NCI-H2196 treated with DMSO at 0.1 percent for 48 hours (cell line): Measurements from ENCODE around the gene BRAF.
"Not testable (repeated sequence)": the region's sequence is repeated elsewhere in the genome, so short reads cannot be mapped to it uniquely, and the experiment has no call there.

Experiments used
- DNase-seq: peaks from one replicate; lab custom pipeline; 2025; ENCODE audit not compliant: unreplicated experiment; lab: John Stamatoyannopoulos, UW

Gene BRAF

DNA sequence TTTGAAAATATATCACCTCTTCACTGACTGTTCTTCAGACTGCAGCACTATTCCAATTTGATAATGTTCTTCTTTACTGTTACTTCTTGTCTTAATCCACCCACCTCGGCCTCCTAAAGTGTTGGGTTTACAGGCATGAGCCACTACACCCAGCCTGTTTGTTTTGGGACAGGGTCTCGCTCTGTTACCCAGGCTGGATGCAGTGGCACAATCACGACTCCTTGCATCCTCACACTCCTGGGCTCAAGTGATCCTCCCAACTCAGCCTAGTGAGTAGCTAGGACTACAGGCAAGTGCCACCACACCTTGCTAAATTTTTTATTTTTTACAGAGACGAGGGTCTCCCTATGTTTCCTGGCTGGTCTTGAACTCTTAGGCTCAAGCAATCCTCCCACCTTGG lies 150.4 kb downstream of the BRAF start:
- DNase-seq: no peak

DNA sequence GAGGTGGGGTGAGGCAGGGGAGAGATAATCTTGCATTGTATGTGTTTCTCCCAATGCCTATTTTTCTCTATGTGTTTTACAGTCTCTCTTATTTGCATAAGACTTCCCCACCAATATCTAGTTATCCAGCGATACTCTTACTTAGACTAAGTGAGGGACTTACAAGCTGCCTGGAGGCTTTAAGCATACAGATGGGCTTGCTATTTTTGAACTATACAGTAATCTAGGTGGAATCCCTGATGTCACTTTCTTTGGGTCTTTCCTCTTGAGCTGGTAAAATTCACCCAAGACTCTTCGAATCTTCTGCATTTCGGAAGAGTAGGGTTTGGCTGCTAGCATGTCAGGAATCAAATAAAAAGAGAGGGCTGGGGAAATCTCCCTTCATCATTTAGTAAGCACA lies 151.6 kb downstream of the BRAF start:
- no peak for DNase-seq

DNA sequence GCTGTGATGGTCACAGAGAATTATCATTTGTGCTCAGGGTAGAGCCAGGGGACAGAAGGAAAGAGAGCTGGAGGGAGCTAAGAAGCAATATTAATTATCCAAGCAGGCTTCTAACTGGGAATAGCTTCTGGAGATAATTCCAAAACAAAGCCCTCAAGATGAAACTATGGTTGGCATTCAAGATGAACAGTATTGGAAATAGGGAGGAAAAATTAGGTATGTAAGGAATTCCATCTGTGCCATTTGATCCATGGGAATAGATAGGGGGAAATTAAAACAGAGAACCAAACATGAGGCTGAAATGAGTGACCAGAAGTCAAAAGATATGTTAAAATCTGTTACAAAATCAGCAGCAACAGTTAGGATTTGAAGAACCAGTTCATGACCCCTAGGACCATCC lies 152.9 kb downstream of the BRAF start:
- DNase-seq: no peak

DNA sequence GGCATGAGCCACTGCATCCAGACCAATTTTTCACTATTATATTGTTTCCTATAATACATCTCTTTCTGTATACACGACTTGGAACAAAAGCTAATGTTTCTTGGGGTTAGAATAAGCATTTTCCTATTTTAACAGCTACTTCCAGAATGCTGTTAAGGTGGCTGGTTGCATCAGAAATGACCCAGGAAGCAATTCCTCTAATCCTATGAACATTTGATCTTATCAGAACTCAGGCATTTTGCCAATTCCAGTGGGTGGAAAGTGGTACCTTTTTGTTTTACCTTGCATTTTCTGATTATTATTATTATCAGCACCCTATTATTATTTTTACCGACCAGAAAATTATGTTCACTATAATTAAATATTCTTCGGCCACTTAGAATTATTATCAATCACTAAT lies 154.9 kb downstream of the BRAF start:
- DNase-seq: no peak

DNA sequence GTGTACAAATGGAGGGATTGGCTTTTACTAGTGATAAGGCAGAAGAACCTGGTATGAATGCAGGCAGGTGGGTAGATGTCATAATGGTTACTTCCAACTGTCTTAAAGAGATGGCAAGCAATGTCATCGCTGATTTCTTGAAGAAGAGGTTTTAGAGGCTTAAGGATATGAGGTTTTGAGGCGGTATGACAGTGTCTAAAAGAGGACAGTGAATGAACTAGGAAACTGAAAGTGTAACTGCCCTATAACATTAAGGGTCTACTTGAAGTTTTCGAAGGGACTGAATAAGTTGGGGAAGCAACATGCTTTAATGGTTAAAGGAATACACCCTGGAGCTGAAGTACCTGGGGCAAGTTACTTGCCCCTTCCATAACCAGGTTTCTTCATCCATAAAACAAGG lies 157.3 kb downstream of the BRAF start:
- no peak for DNase-seq

DNA sequence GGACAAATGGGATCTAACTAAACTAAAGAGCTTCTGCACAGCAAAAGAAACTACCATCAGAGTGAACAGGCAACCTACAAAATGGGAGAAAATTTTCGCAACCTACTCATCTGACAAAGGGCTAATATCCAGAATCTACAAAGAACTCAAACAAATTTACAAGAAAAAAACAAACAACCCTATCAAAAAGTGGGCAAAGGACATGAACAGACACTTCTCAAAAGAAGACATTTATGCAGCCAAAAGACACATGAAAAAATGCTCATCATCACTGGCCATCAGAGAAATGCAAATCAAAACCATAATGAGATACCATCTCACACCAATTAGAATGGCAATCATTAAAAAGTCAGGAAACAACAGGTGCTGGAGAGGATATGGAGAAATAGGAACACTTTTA lies 159.3 kb downstream of the BRAF start:
- not testable (repeated sequence) for DNase-seq

DNA sequence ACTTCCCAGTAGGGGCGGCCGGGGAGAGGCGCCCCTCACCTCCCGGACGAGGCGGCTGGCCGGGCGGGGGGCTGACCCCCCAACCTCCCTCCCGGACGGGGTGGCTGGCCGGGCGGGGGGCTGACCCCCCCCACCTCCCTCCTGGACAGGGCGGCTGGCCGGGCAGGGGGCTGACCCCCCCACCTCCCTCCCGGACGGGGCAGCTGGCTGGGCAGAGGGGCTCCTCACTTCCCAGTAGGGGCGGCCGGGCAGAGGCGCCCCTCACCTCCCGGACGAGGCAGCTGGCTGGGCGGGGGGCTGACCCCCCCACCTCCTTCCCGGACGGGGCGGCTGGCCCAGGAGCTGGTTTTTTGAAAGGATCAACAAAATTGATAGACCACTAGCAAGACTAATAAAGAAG lies 161.6 kb downstream of the BRAF start:
- DNase-seq: not testable (repeated sequence)

DNA sequence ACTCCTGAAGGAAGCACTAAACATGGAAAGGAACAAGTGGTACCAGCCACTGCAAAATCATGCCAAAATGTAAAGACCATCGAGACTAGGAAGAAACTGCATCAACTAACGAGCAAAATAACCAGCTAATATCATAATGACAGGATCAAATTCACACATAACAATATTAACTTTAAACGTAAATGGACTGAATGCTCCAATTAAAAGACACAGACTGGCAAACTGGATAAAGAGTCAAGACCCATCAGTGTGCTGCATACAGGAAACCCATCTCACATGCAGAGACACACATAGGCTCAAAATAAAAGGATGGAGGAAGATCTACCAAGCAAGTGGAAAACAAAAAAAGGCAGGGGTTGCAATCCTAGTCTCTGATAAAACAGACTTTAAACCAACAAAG lies 163.4 kb downstream of the BRAF start:
- not testable (repeated sequence) for DNase-seq

DNA sequence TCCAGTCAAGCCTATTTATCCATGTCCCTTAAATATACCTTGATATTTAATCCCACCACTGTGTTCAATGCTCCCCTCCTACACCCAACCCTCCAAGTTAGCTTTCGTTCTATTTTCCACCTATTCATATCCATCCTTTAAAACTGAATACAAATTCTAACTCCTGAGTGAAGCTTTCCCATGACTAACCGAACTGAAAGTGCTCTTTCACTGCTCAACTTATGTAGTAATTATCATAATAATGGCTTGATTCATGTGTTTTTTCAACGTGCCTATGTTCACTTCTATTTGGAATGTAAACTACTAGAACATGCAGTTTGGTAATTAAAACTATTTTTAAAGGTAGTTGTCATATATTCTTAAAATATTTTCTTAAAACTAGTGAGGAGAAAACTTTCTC lies 170.2 kb downstream of the BRAF start:
- DNase-seq: no peak

DNA sequence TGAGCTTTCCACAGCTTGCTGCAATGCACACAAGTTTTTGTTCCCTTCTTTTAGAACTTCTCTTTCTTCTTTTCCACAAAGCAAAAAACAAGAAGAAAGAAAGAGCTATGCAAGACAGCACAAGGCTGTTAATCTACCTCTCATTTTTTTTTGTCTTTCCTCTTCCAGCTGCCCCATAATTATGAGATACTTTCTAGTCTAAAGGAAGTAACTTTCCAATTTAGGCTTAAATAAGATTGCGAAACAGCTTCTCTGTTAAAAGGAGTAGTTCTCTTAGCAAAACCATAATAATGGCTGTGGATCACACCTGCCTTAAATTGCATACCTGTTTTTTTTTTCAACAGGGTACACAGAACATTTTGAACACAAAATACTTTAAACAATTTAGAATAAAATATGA lies 172.2 kb downstream of the BRAF start:
- no peak for DNase-seq

DNA sequence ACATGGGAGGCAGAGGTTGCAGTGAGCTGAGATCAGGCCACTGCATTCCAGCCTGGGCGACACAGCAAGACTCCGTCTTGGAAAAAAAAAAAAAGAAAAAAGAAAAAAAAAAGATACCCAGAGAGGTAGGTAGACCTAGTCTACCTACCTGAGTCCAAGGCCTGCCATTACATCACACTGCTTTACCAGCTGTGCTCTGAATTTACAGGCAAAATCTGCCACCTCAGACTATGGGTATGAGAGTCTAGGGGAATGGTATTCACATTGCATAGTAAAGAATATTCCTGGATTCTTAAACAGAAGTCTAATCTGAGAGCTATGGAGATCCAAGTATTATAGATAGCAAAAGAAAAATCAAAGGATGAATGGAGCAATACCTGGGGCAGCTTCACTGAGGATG lies 178.0 kb downstream of the BRAF start:
- no peak for DNase-seq

DNA sequence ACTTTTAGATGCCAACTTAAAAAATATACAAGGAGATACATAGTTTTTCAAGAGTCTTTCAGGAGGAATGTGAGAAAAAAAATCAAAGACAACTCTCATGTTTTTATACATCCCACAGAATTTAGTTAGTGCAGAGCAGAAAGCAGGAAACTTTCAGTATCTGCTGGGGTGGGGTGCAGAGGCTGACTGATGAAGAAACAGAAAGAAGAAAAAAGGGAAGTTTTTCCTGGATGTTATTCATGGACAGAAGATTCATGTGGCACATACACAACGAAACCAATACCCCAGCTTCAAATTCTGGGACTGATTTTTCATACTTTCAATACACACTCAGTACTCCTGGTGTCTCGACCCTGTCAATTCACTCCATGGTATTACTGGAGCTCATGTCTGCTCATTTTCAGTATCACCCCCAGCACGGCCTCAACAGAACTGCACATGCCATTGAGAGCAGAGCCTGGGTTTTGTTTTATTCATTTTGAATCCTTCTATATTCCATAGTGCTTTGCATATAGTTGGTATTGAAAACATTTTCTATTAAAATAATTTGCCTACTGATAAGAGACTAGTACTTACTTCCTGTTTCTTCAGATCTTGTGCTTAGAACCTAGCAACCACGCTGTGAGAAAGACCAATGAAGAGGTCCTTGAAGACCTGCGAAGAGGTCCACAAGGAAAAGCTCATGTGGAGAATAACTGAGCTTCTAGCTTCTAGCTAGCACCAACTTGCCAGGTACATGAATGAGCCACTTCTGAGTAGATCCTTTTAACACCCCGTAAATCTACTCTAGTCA lies 179.3 kb downstream of the BRAF start:
- DNase-seq: no peak

DNA sequence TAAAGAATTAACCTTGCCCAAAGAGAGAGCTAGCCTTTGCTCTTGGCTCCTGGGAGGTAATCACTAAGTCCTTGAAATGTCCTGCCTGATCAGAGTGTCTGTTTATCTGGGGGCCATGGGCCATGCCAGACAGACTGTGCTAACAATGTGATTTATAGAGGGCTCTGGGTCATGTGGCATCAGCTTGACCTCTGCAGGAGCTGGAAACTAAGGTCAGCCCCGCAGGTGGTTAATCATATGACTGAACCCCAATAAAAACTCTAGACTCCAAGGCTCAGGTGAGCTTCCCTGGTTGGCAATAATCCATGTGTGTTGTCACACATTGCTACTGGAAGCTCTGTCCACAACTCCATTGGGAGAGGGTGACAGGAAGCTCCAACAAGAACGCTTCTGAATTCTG lies 180.7 kb downstream of the BRAF start:
- DNase-seq: no peak

DNA sequence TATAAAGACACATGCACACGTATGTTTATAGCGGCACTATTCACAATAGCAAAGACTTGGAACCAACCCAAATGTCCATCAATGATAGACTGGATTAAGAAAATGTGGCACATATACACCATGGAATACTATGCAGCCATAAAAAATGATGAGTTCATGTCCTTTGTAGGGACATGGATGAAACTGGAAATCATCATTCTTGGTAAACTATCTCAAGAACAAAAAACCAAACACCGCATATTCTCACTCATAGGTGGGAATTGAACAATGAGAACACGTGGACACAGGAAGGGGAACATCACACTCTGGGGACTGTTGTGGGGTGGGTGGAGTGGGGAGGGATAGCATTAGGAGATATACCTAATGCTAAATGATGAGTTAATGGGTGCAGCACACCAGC lies 181.5 kb downstream of the BRAF start:
- DNase-seq: not testable (repeated sequence)

DNA sequence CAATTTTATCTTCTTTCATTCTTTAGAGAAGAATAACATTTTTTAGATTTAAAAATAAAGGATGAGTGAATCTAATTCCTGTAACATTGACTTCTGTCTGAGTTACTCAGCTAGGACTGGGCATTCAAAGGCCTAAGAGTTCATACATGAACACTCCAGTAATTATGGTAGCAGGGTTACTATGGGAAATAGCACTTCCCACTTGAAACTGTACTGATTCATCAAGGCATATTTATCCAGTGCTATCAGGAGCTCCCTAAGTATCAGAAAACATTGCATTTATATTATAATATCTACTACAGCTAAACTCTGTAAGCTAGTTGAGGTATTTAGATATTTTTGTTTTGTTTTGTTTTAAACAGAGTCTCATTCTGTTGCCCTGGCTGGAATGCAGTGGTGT lies 186.4 kb downstream of the BRAF start:
- DNase-seq: no peak

DNA sequence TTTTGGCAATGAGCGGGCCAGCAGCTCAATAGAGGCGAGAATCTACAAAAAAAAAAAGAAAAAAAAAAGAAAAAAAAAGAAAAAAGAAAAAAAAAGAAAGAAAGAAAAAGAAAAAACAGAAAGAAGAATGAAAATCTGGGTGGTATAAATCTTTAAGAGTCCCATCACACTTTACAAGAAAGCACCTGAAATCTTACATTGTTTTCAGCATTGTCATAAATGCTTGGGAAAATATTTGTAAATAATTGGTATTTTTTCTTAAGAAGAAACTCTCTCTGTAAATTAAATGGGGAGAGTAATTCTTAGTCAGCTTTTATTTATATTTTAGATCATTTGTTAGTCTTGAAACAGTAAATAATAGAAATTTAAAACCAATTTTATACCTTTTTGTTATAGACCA lies 190.0 kb downstream of the BRAF start:
- DNase-seq: no peak

DNA sequence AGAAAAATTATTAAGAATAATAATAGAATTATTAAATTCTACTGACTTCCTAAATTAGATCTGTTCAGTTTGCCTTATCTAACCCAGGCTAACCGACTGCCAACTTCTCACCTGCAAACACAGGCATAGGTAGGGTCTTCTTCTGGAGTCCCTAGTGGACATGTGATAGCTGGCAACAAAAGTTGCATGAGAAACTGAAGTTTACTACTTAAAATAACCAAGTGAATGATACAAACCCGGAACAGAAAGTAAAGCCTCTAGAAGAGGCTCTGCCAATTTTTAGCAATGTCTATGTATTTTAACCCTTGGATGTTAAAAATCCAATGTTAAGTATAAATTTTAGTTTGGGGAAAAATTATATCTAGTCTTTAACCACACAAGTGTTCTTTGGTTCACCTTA lies 190.6 kb downstream of the BRAF start:
- no peak for DNase-seq

DNA sequence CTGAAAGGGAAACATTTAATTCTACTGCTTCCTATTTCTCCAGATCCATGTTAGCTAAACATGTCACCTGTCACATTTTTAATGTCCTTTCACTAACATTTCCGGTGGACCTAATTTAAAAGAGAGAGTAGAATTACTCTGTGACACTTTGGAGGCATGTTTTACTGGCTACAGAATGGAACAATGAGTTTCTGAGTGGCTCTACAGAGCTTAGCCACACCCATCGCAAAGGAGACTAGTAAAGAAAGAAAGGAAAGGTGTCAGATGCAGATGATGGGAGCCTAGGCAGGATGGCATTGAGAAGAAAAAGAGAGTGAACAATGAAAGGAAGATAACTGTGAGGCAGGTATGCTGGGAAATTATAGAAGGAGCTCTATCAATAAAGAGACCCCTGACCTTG lies 192.3 kb downstream of the BRAF start:
- no peak for DNase-seq

DNA sequence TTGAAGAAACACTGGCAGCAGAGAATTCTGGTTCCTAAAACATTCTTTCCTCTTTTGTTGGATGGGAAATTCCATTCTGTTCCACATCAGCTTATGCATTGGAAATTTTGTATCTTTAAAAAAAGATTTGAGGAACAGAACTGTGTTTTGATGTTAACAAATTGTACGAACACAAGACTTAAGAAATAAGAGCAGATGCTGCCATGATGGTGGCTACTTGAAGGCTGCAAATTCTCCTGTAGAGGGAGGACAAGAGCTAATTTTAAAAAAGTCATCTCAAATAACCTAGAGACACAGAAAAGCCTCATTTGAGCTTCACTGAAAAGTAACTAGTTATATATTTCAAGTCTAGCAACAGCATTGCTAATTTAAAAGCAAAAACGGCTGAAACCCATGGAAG lies 198.4 kb downstream of the BRAF start:
- no peak for DNase-seq

DNA sequence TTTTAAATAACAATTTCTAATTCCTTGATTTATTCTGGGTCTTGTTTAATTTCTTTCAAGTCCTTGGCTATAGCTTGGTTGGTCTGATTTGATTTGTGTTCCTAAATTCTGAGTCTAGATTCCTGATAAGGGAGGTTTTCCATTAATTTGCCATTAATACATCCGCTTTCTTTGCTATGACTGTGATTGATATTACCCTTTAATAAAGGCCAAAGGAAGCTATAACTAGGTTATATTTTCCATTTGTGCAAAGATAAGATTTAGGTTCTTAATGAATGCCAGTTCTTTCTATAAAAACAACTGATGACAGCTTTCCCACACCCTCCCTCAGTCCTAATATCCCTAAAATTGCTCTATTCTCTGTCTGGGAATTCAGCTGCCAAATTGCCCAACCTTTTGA lies 200.0 kb downstream of the BRAF start:
- no peak for DNase-seq

DNA sequence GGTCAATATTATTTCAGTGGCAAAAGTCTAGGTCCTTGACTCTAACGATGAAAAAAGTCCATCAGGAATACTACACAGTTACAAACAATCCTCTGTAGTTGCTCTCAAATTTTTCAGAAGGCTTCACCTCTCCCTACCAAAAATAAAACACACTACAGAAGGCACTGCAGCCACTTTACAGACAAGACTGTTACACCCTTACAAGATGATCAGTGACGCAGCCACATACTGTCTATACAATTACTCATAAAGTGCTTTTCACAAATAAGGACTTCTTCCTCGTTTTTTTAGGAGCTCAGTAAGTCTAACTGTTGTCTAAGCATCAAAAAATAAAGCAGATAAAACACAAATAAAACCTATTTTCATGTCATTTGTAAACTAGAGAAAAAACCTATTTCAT lies 201.2 kb downstream of the BRAF start:
- no peak for DNase-seq

DNA sequence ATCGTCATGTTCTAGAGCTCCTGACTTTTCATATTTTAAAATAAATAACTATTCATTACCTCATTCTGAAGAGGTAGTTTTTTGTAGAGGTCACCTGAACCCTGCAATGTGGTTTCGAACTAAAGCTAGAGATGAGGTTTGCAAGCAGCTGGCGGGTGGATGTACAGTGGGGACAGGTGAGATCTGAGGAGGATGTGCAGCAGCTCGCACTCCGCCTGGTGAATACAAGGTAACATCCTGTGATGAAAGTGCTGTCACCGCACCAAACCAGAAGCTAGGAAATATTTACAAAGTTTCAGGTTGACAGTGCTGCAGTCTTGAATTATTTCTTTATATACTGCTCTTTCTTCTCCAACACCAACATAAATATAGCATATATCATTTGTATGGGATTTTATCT lies 201.7 kb downstream of the BRAF start:
- no peak for DNase-seq

DNA sequence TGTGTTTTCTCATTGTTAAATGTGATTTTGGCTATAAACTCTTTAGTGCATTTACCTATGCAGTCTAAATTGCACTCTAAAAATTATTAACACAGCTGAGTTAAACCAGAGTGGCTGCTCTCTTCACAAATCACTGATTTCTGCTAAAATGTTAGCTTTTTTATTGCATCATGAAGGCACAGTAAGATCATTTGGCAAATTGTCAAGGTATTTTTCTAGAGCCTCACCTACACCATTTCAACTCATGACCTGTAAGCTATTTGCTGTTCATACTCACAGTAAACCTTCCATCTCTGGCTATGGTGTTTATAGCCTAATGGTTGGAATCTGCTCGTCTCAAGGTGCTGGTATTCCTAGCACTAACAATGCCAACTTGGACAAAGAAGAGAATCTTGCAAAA lies 202.5 kb downstream of the BRAF start:
- no peak for DNase-seq
